ENCODE results near the gene LSM3.

LSM3 gene

GRCh38 chr3:14158370-14158769, 20.2 kb upstream of the LSM3 start:
- DNase-seq, result no peak

- DNase-seq, result no peak
Measured at GRCh38 chr3:14159426-14159825, 19.2 kb upstream of the LSM3 start.

GRCh38 chr3:14161282-14161681, 17.3 kb upstream of the LSM3 start:
- DNase-seq, result no peak

- no peak for DNase-seq
Measured at GRCh38 chr3:14162178-14162577, 16.4 kb upstream of the LSM3 start.

- no peak for DNase-seq
Measured at GRCh38 chr3:14166877-14167603, 11.6 kb upstream of the LSM3 start.

- DNase-seq, result no peak
Measured at GRCh38 chr3:14169435-14169834, 9.2 kb upstream of the LSM3 start.

- no peak for DNase-seq
Measured at GRCh38 chr3:14169871-14170270, 8.7 kb upstream of the LSM3 start.

GRCh38 chr3:14170531-14171159, 8.0 kb upstream of the LSM3 start:
- DNase-seq, result no peak

- no peak for DNase-seq
Measured at GRCh38 chr3:14172496-14172895, 6.1 kb upstream of the LSM3 start.

GRCh38 chr3:14174483-14174882, 4.1 kb upstream of the LSM3 start:
- DNase-seq, result no peak

- DNase-seq, result no peak
Measured at GRCh38 chr3:14175383-14176037, 3.1 kb upstream of the LSM3 start.

- DNase-seq, result no peak
Measured at GRCh38 chr3:14177580-14178246, 904 bp upstream of the LSM3 start.

GRCh38 chr3:14179114-14179465, 473 bp downstream of the LSM3 start:
- no peak for DNase-seq

- DNase-seq, result no peak
Measured at GRCh38 chr3:14179795-14180194, 1.2 kb downstream of the LSM3 start.

- DNase-seq, result no peak
Measured at GRCh38 chr3:14181253-14181652, 2.6 kb downstream of the LSM3 start.

GRCh38 chr3:14183015-14183577, 4.5 kb downstream of the LSM3 start:
- DNase-seq, result no peak

- DNase-seq, result no peak
Measured at GRCh38 chr3:14186854-14187458, 8.3 kb downstream of the LSM3 start.

- DNase-seq, result no peak
Measured at GRCh38 chr3:14188041-14188754, 9.6 kb downstream of the LSM3 start.

- no peak for DNase-seq
Measured at GRCh38 chr3:14194865-14195264, 16.2 kb downstream of the LSM3 start.

- no peak for DNase-seq
Measured at GRCh38 chr3:14199641-14200040, 21.0 kb downstream of the LSM3 start.

- no peak for DNase-seq
Measured at GRCh38 chr3:14200276-14200675, 21.7 kb downstream of the LSM3 start.

GRCh38 chr3:14200841-14201240, 22.2 kb downstream of the LSM3 start:
- DNase-seq, result no peak

All from NCI-H526 treated with DMSO at 0.1 percent for 48 hours (cell line).